SK-N-SH (cell line): Measurements from ENCODE around the gene NXPE3. TPM values are rescaled to one million over a fixed set of nuclear protein-coding genes. Genes with fewer than 3 reads are reported as not detected.

Experiments
- CTCF ChIA-PET: fragments of 300-600, 350-600 bp; formaldehyde crosslinking; extraction: SDS; loops from one replicate; lab custom pipeline; 2021; lab: Yijun Ruan, JAX
- POLR2A ChIA-PET: fragments of 350-600 bp; sonication (Branson Sonifier 250); formaldehyde crosslinking; extraction: SDS; loops from one replicate; lab custom pipeline; 2020; ENCODE audit warnings: antibody characterized with exemption, inconsistent platforms; lab: Yijun Ruan, JAX
- DNase-seq: peaks from one replicate; pipeline ENCODE4 v3.0.0; 2012
- H2AFZ ChIP-seq: fragments of 200-600 bp; sonication (generic); 2 replicates; pipeline ENCODE4 v1.8.1; 2016; ENCODE audit warnings: antibody characterized with exemption, mild to moderate bottlenecking, low read depth
- H3F3A ChIP-seq: fragments of 200-600 bp; sonication (generic); replicated peaks from 2 replicates; pipeline ENCODE3; 2016; ENCODE audit warnings: antibody characterized with exemption, mild to moderate bottlenecking; ENCODE audit not compliant: insufficient read depth
- H3K27ac ChIP-seq, 2 experiments: fragments of 200-500 bp in 1 of 2; fragments of 200-600 bp in 1 of 2; sonication (Bioruptor generic) in 1 of 2; sonication (generic), shearing (Covaris generic) in 1 of 2; 2 replicates each; pipeline versions ENCODE4 v1.5.1 to v1.6.1; 2014 to 2016; ENCODE audit warnings: low read depth in 2 of 2, inconsistent platforms in 1 of 2, low read length in 1 of 2, mild to moderate bottlenecking in 1 of 2, mixed read lengths in 1 of 2
- H3K27me3 ChIP-seq: fragments of 200-600 bp; sonication (generic), shearing (Covaris generic); 2 replicates; pipeline ENCODE4 v1.6.1; 2016; ENCODE audit warnings: mixed run types; ENCODE audit not compliant: insufficient read depth
- H3K36me3 ChIP-seq, 2 experiments: fragments of 200-500 bp in 1 of 2; fragments of 200-600 bp in 1 of 2; sonication (Bioruptor generic) in 1 of 2; sonication (generic) in 1 of 2; replicated peaks in 1 of 2; 2 replicates each; pipeline versions ENCODE3 to v1.5.1; 2014 to 2016; ENCODE audit warnings: low read length in 1 of 2, mild to moderate bottlenecking in 1 of 2; ENCODE audit not compliant: insufficient read depth in 2 of 2, control insufficient read depth in 1 of 2
- H3K4me1 ChIP-seq, 2 experiments: fragments of 200-500 bp in 1 of 2; fragments of 200-600 bp in 1 of 2; sonication (Bioruptor generic) in 1 of 2; sonication (generic), shearing (Covaris generic) in 1 of 2; 2 replicates each; pipeline versions ENCODE4 v1.5.1 to v1.6.1; 2014 to 2016; ENCODE audit warnings: low read depth in 1 of 2, low read length in 1 of 2, mixed run types in 1 of 2; ENCODE audit not compliant: insufficient read depth in 2 of 2, control insufficient read depth in 1 of 2
- H3K4me2 ChIP-seq: fragments of 200-600 bp; sonication (generic), shearing (Covaris generic); 2 replicates; pipeline ENCODE4 v1.6.1; 2017; ENCODE audit warnings: mixed run types
- H3K4me3 ChIP-seq, 2 experiments: fragments of 200-500 bp in 1 of 2; fragments of 200-600 bp in 1 of 2; sonication (Bioruptor generic) in 1 of 2; sonication (generic), shearing (Covaris generic) in 1 of 2; 2 replicates each; pipeline versions ENCODE4 v1.5.1 to v1.8.1; 2014 to 2016; ENCODE audit warnings: low read depth in 2 of 2, inconsistent platforms in 1 of 2, low read length in 1 of 2, mild to moderate bottlenecking in 1 of 2, mixed read lengths in 1 of 2, moderate library complexity in 1 of 2
- H3K79me2 ChIP-seq: fragments of 200-600 bp; sonication (generic); 2 replicates; pipeline ENCODE4 v1.8.1; 2017; ENCODE audit warnings: mild to moderate bottlenecking; ENCODE audit not compliant: insufficient read depth
- H3K9ac ChIP-seq: fragments of 200-600 bp; sonication (generic); 2 replicates; pipeline ENCODE4 v1.6.1; 2017; ENCODE audit warnings: mixed run types
- H3K9me2 ChIP-seq: fragments of 200-600 bp; sonication (generic); 2 replicates; pipeline ENCODE4 v1.6.1; 2017; ENCODE audit warnings: mixed run types
- H3K9me3 ChIP-seq: fragments of 200-600 bp; sonication (generic); 2 replicates; pipeline ENCODE4 v1.6.1; 2017; ENCODE audit warnings: mixed run types, mild to moderate bottlenecking, moderate library complexity
- H4K20me1 ChIP-seq: fragments of 200-600 bp; sonication (generic); 2 replicates; pipeline ENCODE4 v1.6.1; 2017; ENCODE audit warnings: mild to moderate bottlenecking, mixed run types; ENCODE audit not compliant: insufficient read depth
- FOSL2 ChIP-seq: IDR thresholded peaks from 2 replicates; pipeline ENCODE4 v1.4.0; 2012; ENCODE audit warnings: low read depth, mild to moderate bottlenecking, moderate library complexity, borderline replicate concordance
- MAX ChIP-seq: IDR thresholded peaks from 2 replicates; pipeline ENCODE4 v1.4.0; 2012; ENCODE audit warnings: low read depth
- MXI1 ChIP-seq: IDR thresholded peaks from 2 replicates; pipeline ENCODE4 v1.6.1; 2012; ENCODE audit warnings: mild to moderate bottlenecking, low read depth, low read length, improper control_type of control experiment
- PBX3 ChIP-seq: IDR thresholded peaks from 2 replicates; pipeline ENCODE4; 2012
- POLR2AphosphoS5 ChIP-seq: IDR thresholded peaks from 2 replicates; pipeline ENCODE4 v1.6.1; 2012; ENCODE audit warnings: low read depth, low read length
- SIN3A ChIP-seq: IDR thresholded peaks from 2 replicates; pipeline ENCODE4 v1.6.1; 2012; ENCODE audit warnings: low read depth, mild to moderate bottlenecking, low read length, moderate library complexity, borderline replicate concordance
- TCF12 ChIP-seq: IDR thresholded peaks from 2 replicates; pipeline ENCODE4 v1.4.0; 2012
- YY1 ChIP-seq: IDR thresholded peaks from 2 replicates; pipeline ENCODE4 v1.4.0; 2012; ENCODE audit warnings: low read depth, mild to moderate bottlenecking
- WGBS: methylation state at CpG from one replicate; pipeline ENCODE4 v1.1.6; 2017; ENCODE audit warnings: low lambda C conversion rate; 5-methylcytosine and 5-hydroxymethylcytosine counted together
- polyA plus RNA-seq, 3 experiments: library from polyadenylated mRNA; depleted of rRNA; stranded (reverse); fragments of >200 nt; gene quantifications; 2 replicates each; pipeline ENCODE4 v1.2.3, GENCODE V29; 2012

The NXPE3 gene
- polyA plus RNA-seq, 1 of the 3 experiments (the other 2 are of a cell fraction): 21.3 TPM

GRCh38 chr3:101825904-101826445, 47.0 kb downstream of the NXPE3 start:
- H3K27me3 ChIP-seq: no peaks in the 10 kb centered on the region
- H2AFZ ChIP-seq: no peak overlapping the region
- no peak overlapping the region for H3K4me3 ChIP-seq
- ChIA-PET CTCF (interaction anchor here (1.1 to 1.3 kb wide), 2 partner anchors 23 to 403 kb away, joined by 3 to 4 read pairs; no protein-coding TSS in a partner anchor), POLR2A (no interaction called here)
- TF ChIP-seq TCF12: no peak
- peak; percentile 20; the same call in 1 of the 2 replicates for TF ChIP-seq PBX3
- DNase-seq: no peak
- H3K36me3 ChIP-seq: peaks cover 9 to 13% of the 10 kb centered on the region in 2 experiments
- H3K9me2 ChIP-seq: no peaks in the 10 kb centered on the region
- H3K9me3 ChIP-seq: no peaks in the 10 kb centered on the region
- no peak overlapping the region for H3K4me2 ChIP-seq
- H3K27ac ChIP-seq: peak overlapping the region; percentile 40 to 88
- H4K20me1 ChIP-seq: no peaks in the 10 kb centered on the region
- 72% methylated on average over 2 of the region's 2 CpGs for WGBS
- peaks cover 6 to 16% of the 10 kb centered on the region in 2 experiments for H3K4me1 ChIP-seq
- no peak overlapping the region for H3K9ac ChIP-seq
- peaks cover 11% of the 10 kb centered on the region; the same call in 1 of the 2 replicates for H3K79me2 ChIP-seq
- H3F3A ChIP-seq: peaks cover 17% of the 10 kb centered on the region

GRCh38 chr3:101827211-101828174, 48.5 kb downstream of the NXPE3 start:
- H3K9me3 ChIP-seq: no peaks in the 10 kb centered on the region
- peak overlapping the region; percentile 50 to 63 for H3K4me3 ChIP-seq
- H3K9me2 ChIP-seq: no peaks in the 10 kb centered on the region
- DNase-seq: peak; percentile 41
- peak overlapping the region; percentile 83 for H3K9ac ChIP-seq
- peaks cover 6 to 16% of the 10 kb centered on the region in 2 experiments for H3K4me1 ChIP-seq
- peaks cover 0 to 6% of the 10 kb centered on the region in 2 experiments for H3K36me3 ChIP-seq
- ChIA-PET CTCF (interaction anchor here (0.7 to 1.4 kb wide), 5 partner anchors 14 to 402 kb away, joined by 3 to 5 read pairs (median 4); no protein-coding TSS in a partner anchor), POLR2A (no interaction called here)
- H4K20me1 ChIP-seq: no peaks in the 10 kb centered on the region
- H3K79me2 ChIP-seq: peaks cover 11% of the 10 kb centered on the region; the same call in 1 of the 2 replicates
- H3K27ac ChIP-seq: peak overlapping the region; percentile 78 to 88
- H3F3A ChIP-seq: peaks cover 17% of the 10 kb centered on the region
- H2AFZ ChIP-seq: peak overlapping the region; percentile 92
- TF ChIP-seq TCF12 (no peak), SIN3A (peak; percentile 41; the same call in 1 of the 2 replicates), YY1 (0 out of 2 replicates have a peak, but pooled peaks have one; percentile 37), MAX (peak; percentile 94), POLR2AphosphoS5 (peak; percentile 32; the same call in 1 of the 2 replicates), FOSL2 (no peak), MXI1 (peak; percentile 35; the same call in 1 of the 2 replicates)
- H3K4me2 ChIP-seq: peak overlapping the region; percentile 90
- H3K27me3 ChIP-seq: no peaks in the 10 kb centered on the region
- 21% methylated on average over 26 of the region's 30 CpGs for WGBS
